ENCODE measurements around the gene UBE2E1. TPM values are rescaled to one million over a fixed set of nuclear protein-coding genes. Genes with fewer than 3 reads are reported as not detected.

The UBE2E1 gene
- 73.8 and 97.1 TPM in 2 replicates for total RNA-seq

GRCh38 chr3:23805633-23806533, at the start of gene UBE2E1:
TSS of gene UBE2E1 (plus strand) at chr3:23805955. CDS start at chr3:23807270, 1,315 bp downstream.

GRCh38 chr3:23916886-23917678, 111.3 kb downstream of the UBE2E1 start, which contains the start of the genes NKIRAS1 and RPL15:
TSS of gene NKIRAS1 (minus strand) at chr3:23916990. CDS start at chr3:23910904, 6,086 bp downstream.
TSS of gene RPL15 (plus strand) at chr3:23917132. CDS start at chr3:23917860, 728 bp downstream.

Other genes with a start within 250 kb of the UBE2E1 start
- 10.4 and 12.9 TPM in 2 replicates for gene NKIRAS1, start 111.0 kb downstream of the UBE2E1 start, total RNA-seq
- 2,108 and 2,429 TPM in 2 replicates for gene RPL15, start 111.2 kb downstream of the UBE2E1 start, total RNA-seq
- gene NR1D2, start 139.3 kb downstream of the UBE2E1 start, total RNA-seq, result 30.6 and 63.2 TPM in 2 replicates

Measured in bronchial smooth muscle cell (primary cell).